ENCODE data around the gene JARID2.
A peak's percentile ranks its signal among the peaks of the same experiment; 100 is the strongest.

JARID2 gene

GRCh38 chr6:15496345-15497131 is 250.7 kb downstream of the JARID2 start:
- no peak for DNase-seq (ENCODE audit: low read depth)
- TF ChIP-seq CTCF (conservative IDR thresholded peaks at IDR 0.05; ENCODE audit: low read depth, low read length): no peak
- H3K4me3 ChIP-seq (ENCODE audit: low read depth, low read length): no peak overlapping the region

- H3K4me3 ChIP-seq (ENCODE audit: low read depth, low read length): no peak overlapping the region
- no peak for TF ChIP-seq CTCF (conservative IDR thresholded peaks at IDR 0.05; ENCODE audit: low read depth, low read length)
- DNase-seq (ENCODE audit: low read depth): no peak
Observed at GRCh38 chr6:15498640-15499039, 252.8 kb downstream of the JARID2 start.

- no peak overlapping the region for H3K4me3 ChIP-seq (ENCODE audit: low read depth, low read length)
- no peak for TF ChIP-seq CTCF (conservative IDR thresholded peaks at IDR 0.05; ENCODE audit: low read depth, low read length)
- no peak for DNase-seq (ENCODE audit: low read depth)
Observed at GRCh38 chr6:15499125-15499524, 253.3 kb downstream of the JARID2 start.

- no peak for DNase-seq (ENCODE audit: low read depth)
- no peak for TF ChIP-seq CTCF (conservative IDR thresholded peaks at IDR 0.05; ENCODE audit: low read depth, low read length)
Observed at GRCh38 chr6:15499591-15499990, 253.7 kb downstream of the JARID2 start.

GRCh38 chr6:15500078-15500740 is 254.3 kb downstream of the JARID2 start:
- no peak for DNase-seq (ENCODE audit: low read depth)
- no peak overlapping the region for H3K4me3 ChIP-seq (ENCODE audit: low read depth, low read length)
- no peak for TF ChIP-seq CTCF (conservative IDR thresholded peaks at IDR 0.05; ENCODE audit: low read depth, low read length)

More at GRCh38 chr6:15499591-15499990, 253.7 kb downstream of the JARID2 start:
- no peak overlapping the region for H3K4me3 ChIP-seq (ENCODE audit: low read depth, low read length)

GRCh38 chr6:15500901-15501825 is 255.3 kb downstream of the JARID2 start:
- no peak for TF ChIP-seq CTCF (conservative IDR thresholded peaks at IDR 0.05; ENCODE audit: low read depth, low read length)
- no peak overlapping the region for H3K4me3 ChIP-seq (ENCODE audit: low read depth, low read length)
- peak; percentile 42 for DNase-seq (ENCODE audit: low read depth)
